ENCODE data around the gene WNT3. TPM values are rescaled to one million over a fixed set of nuclear protein-coding genes. Genes with fewer than 3 reads are reported as not detected.

The WNT3 gene
- total and polyA plus RNA-seq, 2 experiments from 2014 or later, result 6.1 to 7.3 TPM

DNA sequence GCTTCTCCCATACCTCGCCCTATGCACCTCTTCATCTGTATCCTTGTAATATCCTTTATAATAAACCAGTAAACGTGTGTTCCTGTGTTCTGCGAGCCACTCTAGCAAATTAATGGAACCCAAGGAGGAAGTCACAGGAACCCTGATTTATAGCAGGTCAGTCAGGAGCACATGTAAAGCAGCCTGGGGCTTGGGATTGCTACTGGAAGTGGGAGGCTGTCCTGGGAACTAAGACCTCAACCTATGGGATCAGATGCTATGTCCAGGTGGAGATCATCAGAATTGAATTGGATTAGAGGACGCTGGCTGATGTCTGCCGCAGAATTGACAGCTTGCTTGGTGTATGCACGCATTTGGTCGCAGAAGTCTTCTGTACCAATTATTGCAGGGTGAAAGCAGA, 15.7 kb downstream of the WNT3 start:
- Histone ChIP-seq H4K20me1 (ENCODE audit: insufficient read depth, poor library complexity, severe bottlenecking) (no peaks in the 10 kb centered on the region), H2AFZ (no peak overlapping the region), H3K27ac (no peak overlapping the region), H3K4me3 (no peak overlapping the region), H3K4me2 (no peak overlapping the region), H3K36me3 (replicated peaks; ENCODE audit: insufficient read depth, low read depth) (no peaks in the 10 kb centered on the region), H3K79me2 (no peaks in the 10 kb centered on the region), H3K9me2 (replicated peaks; ENCODE audit: insufficient read depth) (no peaks in the 10 kb centered on the region), H3K4me1 (ENCODE audit: insufficient read depth) (no peaks in the 10 kb centered on the region), H3K27me3 (no peaks in the 10 kb centered on the region), H3K9me3 (ENCODE audit: low read depth) (no peaks in the 10 kb centered on the region)
- 76% methylated on average over 7 of the region's 7 CpGs for WGBS (ENCODE audit: low lambda C conversion rate, missing lambda C conversion rate)
- DNase-seq (ENCODE audit: low spot score), result no peak
- TF ChIP-seq, protein P1, sequence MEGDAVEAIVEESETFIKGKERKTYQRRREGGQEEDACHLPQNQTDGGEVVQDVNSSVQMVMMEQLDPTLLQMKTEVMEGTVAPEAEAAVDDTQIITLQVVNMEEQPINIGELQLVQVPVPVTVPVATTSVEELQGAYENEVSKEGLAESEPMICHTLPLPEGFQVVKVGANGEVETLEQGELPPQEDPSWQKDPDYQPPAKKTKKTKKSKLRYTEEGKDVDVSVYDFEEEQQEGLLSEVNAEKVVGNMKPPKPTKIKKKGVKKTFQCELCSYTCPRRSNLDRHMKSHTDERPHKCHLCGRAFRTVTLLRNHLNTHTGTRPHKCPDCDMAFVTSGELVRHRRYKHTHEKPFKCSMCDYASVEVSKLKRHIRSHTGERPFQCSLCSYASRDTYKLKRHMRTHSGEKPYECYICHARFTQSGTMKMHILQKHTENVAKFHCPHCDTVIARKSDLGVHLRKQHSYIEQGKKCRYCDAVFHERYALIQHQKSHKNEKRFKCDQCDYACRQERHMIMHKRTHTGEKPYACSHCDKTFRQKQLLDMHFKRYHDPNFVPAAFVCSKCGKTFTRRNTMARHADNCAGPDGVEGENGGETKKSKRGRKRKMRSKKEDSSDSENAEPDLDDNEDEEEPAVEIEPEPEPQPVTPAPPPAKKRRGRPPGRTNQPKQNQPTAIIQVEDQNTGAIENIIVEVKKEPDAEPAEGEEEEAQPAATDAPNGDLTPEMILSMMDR (IDR thresholded peaks at IDR 0.05; ENCODE audit: poor library complexity), result no peak
- no peak for TF ChIP-seq EZH2phosphoT487 (IDR thresholded peaks at IDR 0.05; ENCODE audit: low read depth, severe bottlenecking, unreplicated experiment)

DNA sequence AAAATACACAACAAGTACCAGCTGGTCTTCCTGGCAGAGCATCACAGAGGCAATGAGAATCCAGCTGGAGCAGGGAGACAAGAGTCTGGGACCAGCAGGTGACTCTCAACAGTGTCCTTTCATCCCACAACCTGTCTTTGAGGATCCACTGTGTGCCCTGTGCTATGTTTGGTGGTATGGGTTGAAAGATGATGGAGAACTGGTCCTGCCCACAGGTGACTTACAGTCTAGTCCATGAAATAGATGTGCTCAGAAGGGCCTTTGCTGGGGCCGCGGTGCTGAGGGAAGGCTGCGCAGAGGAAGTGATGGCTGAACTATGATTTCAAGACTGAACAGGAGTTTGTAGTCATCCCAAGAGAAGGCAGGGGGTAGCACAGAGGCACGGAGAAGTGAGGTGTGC, 17.9 kb downstream of the WNT3 start:
- no peaks in the 10 kb centered on the region for H3K79me2 ChIP-seq
- H3K27ac ChIP-seq, result no peak overlapping the region
- no peak for DNase-seq (ENCODE audit: low spot score)
- WGBS (ENCODE audit: low lambda C conversion rate, missing lambda C conversion rate), result 100% methylated on average over 4 of the region's 4 CpGs
- H2AFZ ChIP-seq, result no peak overlapping the region
- no peaks in the 10 kb centered on the region for H3K4me1 ChIP-seq (ENCODE audit: insufficient read depth)
- H3K9me2 ChIP-seq (replicated peaks; ENCODE audit: insufficient read depth), result no peaks in the 10 kb centered on the region
- H3K4me2 ChIP-seq, result no peak overlapping the region
- H3K4me3 ChIP-seq, result no peak overlapping the region
- TF ChIP-seq, protein P1 (IDR thresholded peaks at IDR 0.05; ENCODE audit: poor library complexity), result no peak
- peaks cover 8% of the 10 kb centered on the region for H3K27me3 ChIP-seq
- no peaks in the 10 kb centered on the region for H4K20me1 ChIP-seq (ENCODE audit: insufficient read depth, poor library complexity, severe bottlenecking)
- no peaks in the 10 kb centered on the region for H3K9me3 ChIP-seq (ENCODE audit: low read depth)
- no peaks in the 10 kb centered on the region for H3K36me3 ChIP-seq (replicated peaks; ENCODE audit: insufficient read depth, low read depth)

DNA sequence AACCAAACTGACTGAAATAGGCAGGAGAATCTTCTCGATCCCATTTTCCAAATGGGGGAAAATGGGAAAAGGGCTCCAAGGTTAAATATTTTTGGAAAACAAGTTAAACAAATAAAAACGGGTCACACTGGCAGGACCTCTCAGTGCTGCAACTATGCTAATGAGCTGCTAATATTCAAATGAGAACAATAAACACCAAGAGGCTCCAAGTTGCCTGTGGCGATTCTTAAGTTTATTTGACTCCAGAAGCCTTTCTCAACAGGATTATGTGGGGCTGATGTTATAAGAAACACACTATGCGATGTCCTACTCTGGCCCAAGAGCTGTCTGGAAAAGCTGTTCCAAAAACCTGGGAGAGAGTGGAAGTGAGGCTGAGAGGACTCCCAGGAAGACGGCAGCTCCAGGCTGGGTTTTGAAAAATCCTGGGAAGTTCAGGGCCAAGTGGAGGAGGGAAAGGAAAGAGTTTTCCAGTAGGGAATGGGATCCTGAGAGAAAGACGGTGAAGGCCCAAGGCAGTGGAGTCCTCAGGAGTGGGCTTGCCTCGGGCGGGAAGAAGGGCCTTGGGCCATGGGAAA, 21.4 kb downstream of the WNT3 start:
- peaks cover 8% of the 10 kb centered on the region for H3K27me3 ChIP-seq
- H3K4me1 ChIP-seq (ENCODE audit: insufficient read depth), result no peaks in the 10 kb centered on the region
- no peaks in the 10 kb centered on the region for H3K9me3 ChIP-seq (ENCODE audit: low read depth)
- DNase-seq (ENCODE audit: low spot score), result no peak
- no peaks in the 10 kb centered on the region for H3K9me2 ChIP-seq (replicated peaks; ENCODE audit: insufficient read depth)
- H3K36me3 ChIP-seq (replicated peaks; ENCODE audit: insufficient read depth, low read depth), result no peaks in the 10 kb centered on the region
- H3K4me2 ChIP-seq, result no peak overlapping the region
- H3K79me2 ChIP-seq, result no peaks in the 10 kb centered on the region
- no peak overlapping the region for H3K4me3 ChIP-seq
- no peak overlapping the region for H2AFZ ChIP-seq
- TF ChIP-seq EZH2 (IDR thresholded peaks at IDR 0.05; ENCODE audit: borderline replicate concordance), result no peak
- TF ChIP-seq, protein P1 (IDR thresholded peaks at IDR 0.05; ENCODE audit: poor library complexity), result no peak
- TF ChIP-seq EZH2phosphoT487 (IDR thresholded peaks at IDR 0.05; ENCODE audit: low read depth, severe bottlenecking, unreplicated experiment), result no peak
- H4K20me1 ChIP-seq (ENCODE audit: insufficient read depth, poor library complexity, severe bottlenecking), result no peaks in the 10 kb centered on the region
- H3K27ac ChIP-seq, result no peak overlapping the region
- 74% methylated on average over 8 of the region's 8 CpGs for WGBS (ENCODE audit: low lambda C conversion rate, missing lambda C conversion rate)

DNA sequence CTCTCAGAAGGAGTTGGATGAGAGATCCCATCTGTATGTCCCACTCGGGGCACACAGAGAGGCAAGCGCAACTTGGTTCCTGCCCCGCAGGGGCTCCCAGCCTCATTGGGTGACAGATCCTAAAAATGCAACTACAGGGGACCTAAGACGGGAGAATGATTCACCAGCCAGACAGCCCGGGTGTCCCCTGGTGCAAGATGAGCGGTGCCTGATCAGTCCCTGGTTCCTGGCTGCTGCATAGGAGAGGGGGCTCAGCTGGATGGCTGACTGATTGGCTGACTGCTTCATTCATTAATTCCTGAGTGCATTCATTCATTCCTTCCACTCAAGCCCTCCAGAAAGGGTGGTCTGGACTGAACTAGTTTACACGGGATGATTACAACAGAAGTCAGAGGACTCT, 22.0 kb downstream of the WNT3 start:
- Histone ChIP-seq H3K4me2 (no peak overlapping the region), H3K27ac (no peak overlapping the region), H3K9me3 (ENCODE audit: low read depth) (no peaks in the 10 kb centered on the region), H3K27me3 (peaks cover 8% of the 10 kb centered on the region), H3K36me3 (replicated peaks; ENCODE audit: insufficient read depth, low read depth) (no peaks in the 10 kb centered on the region), H3K9me2 (replicated peaks; ENCODE audit: insufficient read depth) (no peaks in the 10 kb centered on the region), H3K4me1 (ENCODE audit: insufficient read depth) (no peaks in the 10 kb centered on the region), H4K20me1 (ENCODE audit: insufficient read depth, poor library complexity, severe bottlenecking) (no peaks in the 10 kb centered on the region), H3K79me2 (no peaks in the 10 kb centered on the region), H2AFZ (no peak overlapping the region), H3K4me3 (no peak overlapping the region)
- no peak for TF ChIP-seq EZH2phosphoT487 (IDR thresholded peaks at IDR 0.05; ENCODE audit: low read depth, severe bottlenecking, unreplicated experiment)
- TF ChIP-seq, protein P1 (IDR thresholded peaks at IDR 0.05; ENCODE audit: poor library complexity), result no peak
- no peak for TF ChIP-seq EZH2 (IDR thresholded peaks at IDR 0.05; ENCODE audit: borderline replicate concordance)
- 87% methylated on average over 7 of the region's 7 CpGs for WGBS (ENCODE audit: low lambda C conversion rate, missing lambda C conversion rate)
- DNase-seq (ENCODE audit: low spot score), result no peak

Measured in hepatocyte (in vitro differentiated cells).